ENCODE results near the gene COPS7A.
A peak's percentile ranks its signal among the peaks of the same experiment; 100 is the strongest.

COPS7A gene

DNA sequence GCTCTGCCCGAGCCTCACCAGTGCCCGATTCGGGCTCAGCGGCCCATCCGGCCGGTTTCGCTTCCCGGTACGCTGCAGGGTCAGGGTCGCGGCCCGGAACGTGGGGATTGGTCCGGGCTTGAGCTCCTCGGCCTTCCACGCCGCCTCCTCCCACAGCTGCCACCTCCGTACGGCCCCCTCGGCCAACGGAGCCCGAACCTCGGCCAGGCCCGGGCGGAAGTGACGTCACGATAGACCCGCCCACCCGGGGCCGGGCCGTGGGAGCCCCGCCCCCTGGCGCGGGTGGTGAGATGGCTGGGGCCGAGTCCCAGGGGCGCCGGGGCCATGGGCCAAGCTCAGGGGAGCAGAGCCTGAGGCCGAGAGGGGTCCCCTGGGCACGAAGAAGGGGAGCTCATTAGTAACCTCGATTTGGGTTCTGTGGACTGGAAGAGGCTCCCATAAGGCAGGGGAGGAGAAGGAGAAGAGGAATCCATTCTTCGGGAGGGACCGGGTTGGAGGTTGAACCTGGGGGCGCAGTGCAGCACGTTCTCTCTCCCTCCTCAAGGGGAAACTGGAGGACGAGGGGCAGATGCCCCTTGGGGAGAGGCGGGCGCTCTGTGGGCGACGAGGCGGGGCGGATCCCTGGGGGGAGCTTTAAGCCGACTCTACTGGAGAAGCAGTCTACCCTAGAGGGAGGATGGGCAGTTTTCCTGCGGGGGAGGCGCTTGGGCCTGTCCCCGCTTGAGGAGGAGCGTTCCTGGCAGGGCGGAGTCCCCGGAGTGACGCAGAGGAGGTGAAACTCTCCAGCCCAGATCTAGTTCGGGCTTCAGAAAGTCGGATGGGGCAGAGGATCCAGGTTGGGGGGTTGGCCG is 29.3 kb downstream of the COPS7A start, which contains the start of gene MLF2 (continued):
- TF ChIP-seq SP3 (tag by site-specific recombination; IDR thresholded peaks at IDR 0.05): peak; percentile 91
- TF ChIP-seq, protein P1, sequence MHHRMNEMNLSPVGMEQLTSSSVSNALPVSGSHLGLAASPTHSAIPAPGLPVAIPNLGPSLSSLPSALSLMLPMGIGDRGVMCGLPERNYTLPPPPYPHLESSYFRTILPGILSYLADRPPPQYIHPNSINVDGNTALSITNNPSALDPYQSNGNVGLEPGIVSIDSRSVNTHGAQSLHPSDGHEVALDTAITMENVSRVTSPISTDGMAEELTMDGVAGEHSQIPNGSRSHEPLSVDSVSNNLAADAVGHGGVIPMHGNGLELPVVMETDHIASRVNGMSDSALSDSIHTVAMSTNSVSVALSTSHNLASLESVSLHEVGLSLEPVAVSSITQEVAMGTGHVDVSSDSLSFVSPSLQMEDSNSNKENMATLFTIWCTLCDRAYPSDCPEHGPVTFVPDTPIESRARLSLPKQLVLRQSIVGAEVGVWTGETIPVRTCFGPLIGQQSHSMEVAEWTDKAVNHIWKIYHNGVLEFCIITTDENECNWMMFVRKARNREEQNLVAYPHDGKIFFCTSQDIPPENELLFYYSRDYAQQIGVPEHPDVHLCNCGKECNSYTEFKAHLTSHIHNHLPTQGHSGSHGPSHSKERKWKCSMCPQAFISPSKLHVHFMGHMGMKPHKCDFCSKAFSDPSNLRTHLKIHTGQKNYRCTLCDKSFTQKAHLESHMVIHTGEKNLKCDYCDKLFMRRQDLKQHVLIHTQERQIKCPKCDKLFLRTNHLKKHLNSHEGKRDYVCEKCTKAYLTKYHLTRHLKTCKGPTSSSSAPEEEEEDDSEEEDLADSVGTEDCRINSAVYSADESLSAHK (tag by site-specific recombination; IDR thresholded peaks at IDR 0.05): peak; percentile 72
- no peak for TF ChIP-seq ZNF146 (tag by site-specific recombination; IDR thresholded peaks at IDR 0.05)
- no peak for TF ChIP-seq HOXA7 (CRISPR knock-in tag; IDR thresholded peaks at IDR 0.05; ENCODE audit: borderline replicate concordance)
- peak; percentile 89; the same call in 1 of the 2 replicates for TF ChIP-seq KLF7 (tag by site-specific recombination; IDR thresholded peaks at IDR 0.05; ENCODE audit: borderline replicate concordance)
- TF ChIP-seq ZNF16 (tag by site-specific recombination; IDR thresholded peaks at IDR 0.05; ENCODE audit: low read depth): peak; percentile 27; the same call in 1 of the 2 replicates
- TF ChIP-seq ZNF155 (tag by site-specific recombination; IDR thresholded peaks at IDR 0.05): no peak
- 0 out of 2 replicates have a peak, but pooled peaks have one; percentile 54 for TF ChIP-seq ZNF221 (tag by site-specific recombination; IDR thresholded peaks at IDR 0.05; ENCODE audit: borderline replicate concordance)
- peak; percentile 27; the same call in 1 of the 2 replicates for TF ChIP-seq ZSCAN23 (tag by site-specific recombination; IDR thresholded peaks at IDR 0.05)
- peak; percentile 72; the same call in 1 of the 2 replicates for TF ChIP-seq ZNF324 (tag by site-specific recombination; IDR thresholded peaks at IDR 0.05)
- TF ChIP-seq, protein P2, sequence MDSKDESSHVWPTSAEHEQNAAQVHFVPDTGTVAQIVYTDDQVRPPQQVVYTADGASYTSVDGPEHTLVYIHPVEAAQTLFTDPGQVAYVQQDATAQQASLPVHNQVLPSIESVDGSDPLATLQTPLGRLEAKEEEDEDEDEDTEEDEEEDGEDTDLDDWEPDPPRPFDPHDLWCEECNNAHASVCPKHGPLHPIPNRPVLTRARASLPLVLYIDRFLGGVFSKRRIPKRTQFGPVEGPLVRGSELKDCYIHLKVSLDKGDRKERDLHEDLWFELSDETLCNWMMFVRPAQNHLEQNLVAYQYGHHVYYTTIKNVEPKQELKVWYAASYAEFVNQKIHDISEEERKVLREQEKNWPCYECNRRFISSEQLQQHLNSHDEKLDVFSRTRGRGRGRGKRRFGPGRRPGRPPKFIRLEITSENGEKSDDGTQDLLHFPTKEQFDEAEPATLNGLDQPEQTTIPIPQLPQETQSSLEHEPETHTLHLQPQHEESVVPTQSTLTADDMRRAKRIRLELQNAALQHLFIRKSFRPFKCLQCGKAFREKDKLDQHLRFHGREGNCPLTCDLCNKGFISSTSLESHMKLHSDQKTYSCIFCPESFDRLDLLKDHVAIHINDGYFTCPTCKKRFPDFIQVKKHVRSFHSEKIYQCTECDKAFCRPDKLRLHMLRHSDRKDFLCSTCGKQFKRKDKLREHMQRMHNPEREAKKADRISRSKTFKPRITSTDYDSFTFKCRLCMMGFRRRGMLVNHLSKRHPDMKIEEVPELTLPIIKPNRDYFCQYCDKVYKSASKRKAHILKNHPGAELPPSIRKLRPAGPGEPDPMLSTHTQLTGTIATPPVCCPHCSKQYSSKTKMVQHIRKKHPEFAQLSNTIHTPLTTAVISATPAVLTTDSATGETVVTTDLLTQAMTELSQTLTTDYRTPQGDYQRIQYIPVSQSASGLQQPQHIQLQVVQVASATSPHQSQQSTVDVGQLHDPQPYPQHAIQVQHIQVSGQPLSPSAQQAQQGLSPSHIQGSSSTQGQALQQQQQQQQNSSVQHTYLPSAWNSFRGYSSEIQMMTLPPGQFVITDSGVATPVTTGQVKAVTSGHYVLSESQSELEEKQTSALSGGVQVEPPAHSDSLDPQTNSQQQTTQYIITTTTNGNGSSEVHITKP (tag by site-specific recombination; IDR thresholded peaks at IDR 0.05): peak; percentile 80
- TF ChIP-seq ZBTB8A (tag by site-specific recombination; IDR thresholded peaks at IDR 0.05): peak; percentile 93
- TF ChIP-seq, protein P3, sequence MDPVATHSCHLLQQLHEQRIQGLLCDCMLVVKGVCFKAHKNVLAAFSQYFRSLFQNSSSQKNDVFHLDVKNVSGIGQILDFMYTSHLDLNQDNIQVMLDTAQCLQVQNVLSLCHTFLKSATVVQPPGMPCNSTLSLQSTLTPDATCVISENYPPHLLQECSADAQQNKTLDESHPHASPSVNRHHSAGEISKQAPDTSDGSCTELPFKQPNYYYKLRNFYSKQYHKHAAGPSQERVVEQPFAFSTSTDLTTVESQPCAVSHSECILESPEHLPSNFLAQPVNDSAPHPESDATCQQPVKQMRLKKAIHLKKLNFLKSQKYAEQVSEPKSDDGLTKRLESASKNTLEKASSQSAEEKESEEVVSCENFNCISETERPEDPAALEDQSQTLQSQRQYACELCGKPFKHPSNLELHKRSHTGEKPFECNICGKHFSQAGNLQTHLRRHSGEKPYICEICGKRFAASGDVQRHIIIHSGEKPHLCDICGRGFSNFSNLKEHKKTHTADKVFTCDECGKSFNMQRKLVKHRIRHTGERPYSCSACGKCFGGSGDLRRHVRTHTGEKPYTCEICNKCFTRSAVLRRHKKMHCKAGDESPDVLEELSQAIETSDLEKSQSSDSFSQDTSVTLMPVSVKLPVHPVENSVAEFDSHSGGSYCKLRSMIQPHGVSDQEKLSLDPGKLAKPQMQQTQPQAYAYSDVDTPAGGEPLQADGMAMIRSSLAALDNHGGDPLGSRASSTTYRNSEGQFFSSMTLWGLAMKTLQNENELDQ (tag by site-specific recombination; IDR thresholded peaks at IDR 0.05; ENCODE audit: low read depth): peak; percentile 39; the same call in 1 of the 2 replicates
- TF ChIP-seq ZXDB (tag by site-specific recombination; IDR thresholded peaks at IDR 0.05): peak; percentile 100
- peak; percentile 77 for TF ChIP-seq SP2 (tag by site-specific recombination; IDR thresholded peaks at IDR 0.05)
- TF ChIP-seq ZNF354C (tag by site-specific recombination; IDR thresholded peaks at IDR 0.05; ENCODE audit: borderline replicate concordance, low read depth): no peak
- TF ChIP-seq KLF8 (tag by site-specific recombination; IDR thresholded peaks at IDR 0.05): peak; percentile 94
- TF ChIP-seq ZBTB44 (tag by site-specific recombination; IDR thresholded peaks at IDR 0.05): 0 out of 2 replicates have a peak, but pooled peaks have one; percentile 12
- TF ChIP-seq ZBTB17 (tag by site-specific recombination; IDR thresholded peaks at IDR 0.05): peak; percentile 94
- TF ChIP-seq ZNF843 (tag by site-specific recombination; IDR thresholded peaks at IDR 0.05): 0 out of 2 replicates have a peak, but pooled peaks have one; percentile 56
- TF ChIP-seq BCL11B (tag by site-specific recombination; IDR thresholded peaks at IDR 0.05; ENCODE audit: low read depth): peak; percentile 72; the same call in 1 of the 2 replicates
- TF ChIP-seq ZNF76 (tag by site-specific recombination; IDR thresholded peaks at IDR 0.05; ENCODE audit: borderline replicate concordance, low read depth): peak; percentile 32; the same call in 1 of the 2 replicates
- peak; percentile 60 for TF ChIP-seq KLF17 (tag by site-specific recombination; IDR thresholded peaks at IDR 0.05)
- TF ChIP-seq ZNF366 (tag by site-specific recombination; conservative IDR thresholded peaks at IDR 0.05): peak; percentile 82
